Tibial nerve (tissue), 4 donors: ENCODE data around the gene OLFM4.

Source experiments
- CTCF ChIP-seq, 5 experiments: fragments of 200-600 bp in 3 of 5; fragments of 450-650 bp in 2 of 5; sonication (generic) in 3 of 5; IDR thresholded peaks; one replicate each; pipeline ENCODE4 v1.5.1; 2016 to 2019; ENCODE audit warnings: antibody characterized with exemption in 5 of 5, mild to moderate bottlenecking in 3 of 5, moderate library complexity in 2 of 5
- EP300 ChIP-seq, 2 donors: sonication (generic); formaldehyde crosslinking; IDR thresholded peaks; one replicate each; pipeline ENCODE4 v1.6.1; 2017; ENCODE audit warnings: antibody characterized with exemption in 2 of 2, mild to moderate bottlenecking in 1 of 2
- POLR2A ChIP-seq, 2 donors: fragments of 450-650 bp; IDR thresholded peaks; one replicate each; pipeline ENCODE4 v1.6.1; 2017; ENCODE audit warnings: antibody characterized with exemption in 2 of 2, mild to moderate bottlenecking in 2 of 2, moderate library complexity in 2 of 2

- no peak for TF ChIP-seq CTCF (IDR thresholded peaks at IDR 0.05)
- no peak for TF ChIP-seq EP300 (IDR thresholded peaks at IDR 0.05)
- no peak for TF ChIP-seq POLR2A (IDR thresholded peaks at IDR 0.05)
These were observed 69.8 kb downstream of the OLFM4 start for GRCh38 chr13:53098455-53098854.
